Left lung (tissue), 10 donors: ENCODE data around the gene ICA1. TPM values are rescaled to one million over a fixed set of nuclear protein-coding genes. Genes with fewer than 3 reads are reported as not detected.
A peak's percentile ranks its signal among the peaks of the same experiment; 100 is the strongest.

ENCODE experiments used
- ATAC-seq: fragments of 200-7000 bp; cut with Tn5 transposase; one replicate; pipeline ENCODE4 v1.9.1; 2020; ENCODE audit warnings: moderate library complexity
- DNase-seq, 4 donors: peaks; one replicate each; pipeline ENCODE4 v3.0.0-alpha.2; 2013 to 2020
- H3K27ac ChIP-seq, 2 donors: fragments of 200-600 bp; sonication (generic) in 1 of 2; one replicate each; pipeline versions ENCODE4 v1.5.0 to v1.8.0; 2020 to 2021
- H3K27me3 ChIP-seq, 2 donors: fragments of 200-600 bp; sonication (generic) in 1 of 2; one replicate each; pipeline versions ENCODE4 v1.5.0 to v1.8.0; 2020 to 2021
- H3K36me3 ChIP-seq, 2 donors: fragments of 200-600 bp; sonication (generic) in 1 of 2; one replicate each; pipeline versions ENCODE4 v1.5.0 to v1.8.0; 2020 to 2021
- H3K4me1 ChIP-seq, 2 donors: fragments of 200-600 bp; one replicate each; pipeline ENCODE4 v1.8.0; 2021
- H3K4me3 ChIP-seq, 2 donors: fragments of 200-600 bp; sonication (generic) in 1 of 2; one replicate each; pipeline versions ENCODE4 v1.5.0 to v1.8.0; 2020 to 2021; ENCODE audit warnings: mild to moderate bottlenecking in 1 of 2
- H3K9me3 ChIP-seq, 2 donors: fragments of 200-600 bp; sonication (generic) in 1 of 2; one replicate each; pipeline versions ENCODE4 v1.5.0 to v1.8.0; 2020 to 2021
- intact Hi-C, 2 donors: fragments of 100-400 bp; cut with DNase I; formaldehyde crosslinking; loops; one replicate each; pipeline versions ENCODE4 v1.11.2 to v1.14.2; 2022
- polyA plus RNA-seq, 6 donors: library from polyadenylated mRNA; unstranded; fragments of 120-200 nt; gene quantifications; one replicate each; pipeline ENCODE4 v1.2.1, GENCODE V29; 2013; ENCODE audit not compliant: insufficient read length in 6 of 6
- total RNA-seq, 2 donors: library from RNA; stranded (reverse); fragmentation: NEBNext Ultra II Directional; extraction: Animal tissue kit (Norgen Biotek cat#: 25700); gene quantifications; one replicate each; pipeline ENCODE4 v1.2.1, GENCODE V29; 2021
- TF ChIP-seq, protein P1 (sequence below), 2 donors: fragments of 200-600 bp; sonication (generic) in 1 of 2; IDR thresholded peaks; one replicate each; pipeline versions ENCODE4 v1.5.0 to v1.8.0; 2021; ENCODE audit warnings: antibody characterized with exemption in 2 of 2
- donor health status: DM: no; HTN: yes; CAD: no.
- donor health status: DM: no; HTN: no; CAD: no.

ICA1 gene
- total and polyA plus RNA-seq, 8 donors = 22.4 to 53.3 (median 40.5) TPM

DNA sequence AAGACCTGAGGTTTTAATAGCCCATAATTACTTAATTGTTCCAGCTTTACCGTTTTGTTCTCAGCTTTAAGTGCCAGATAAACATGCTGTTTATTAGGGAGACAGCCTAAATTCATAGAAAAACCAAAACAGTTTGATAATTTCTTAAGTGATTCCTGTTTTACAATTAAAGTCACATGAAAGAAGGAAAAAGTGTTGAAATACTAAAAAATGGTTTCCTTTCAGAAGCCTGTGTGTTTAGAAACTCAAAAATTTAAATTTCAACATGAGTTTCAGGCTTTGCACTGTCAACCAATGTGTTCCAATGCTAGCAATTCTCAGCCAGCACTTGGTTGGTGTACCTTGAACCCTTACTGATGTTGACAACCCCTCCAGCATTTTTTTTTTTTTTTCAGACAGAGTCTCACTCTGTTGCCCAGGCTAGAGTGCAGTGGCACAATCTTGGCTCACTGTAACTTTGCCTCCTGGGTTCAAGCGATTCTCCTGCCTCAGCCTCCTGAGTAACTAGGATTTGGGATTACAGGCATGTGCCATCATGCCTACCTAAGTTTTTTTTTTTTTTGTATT, 135.3 kb downstream of the ICA1 start:
- H3K9me3 ChIP-seq = no peaks in the 10 kb centered on the region
- H3K27me3 ChIP-seq = no peaks in the 10 kb centered on the region
- DNase-seq (no peak), ATAC-seq (no peak)
- H3K4me1 ChIP-seq = peaks cover 0 to 15% of the 10 kb centered on the region in 2 donors
- TF ChIP-seq, protein P1, sequence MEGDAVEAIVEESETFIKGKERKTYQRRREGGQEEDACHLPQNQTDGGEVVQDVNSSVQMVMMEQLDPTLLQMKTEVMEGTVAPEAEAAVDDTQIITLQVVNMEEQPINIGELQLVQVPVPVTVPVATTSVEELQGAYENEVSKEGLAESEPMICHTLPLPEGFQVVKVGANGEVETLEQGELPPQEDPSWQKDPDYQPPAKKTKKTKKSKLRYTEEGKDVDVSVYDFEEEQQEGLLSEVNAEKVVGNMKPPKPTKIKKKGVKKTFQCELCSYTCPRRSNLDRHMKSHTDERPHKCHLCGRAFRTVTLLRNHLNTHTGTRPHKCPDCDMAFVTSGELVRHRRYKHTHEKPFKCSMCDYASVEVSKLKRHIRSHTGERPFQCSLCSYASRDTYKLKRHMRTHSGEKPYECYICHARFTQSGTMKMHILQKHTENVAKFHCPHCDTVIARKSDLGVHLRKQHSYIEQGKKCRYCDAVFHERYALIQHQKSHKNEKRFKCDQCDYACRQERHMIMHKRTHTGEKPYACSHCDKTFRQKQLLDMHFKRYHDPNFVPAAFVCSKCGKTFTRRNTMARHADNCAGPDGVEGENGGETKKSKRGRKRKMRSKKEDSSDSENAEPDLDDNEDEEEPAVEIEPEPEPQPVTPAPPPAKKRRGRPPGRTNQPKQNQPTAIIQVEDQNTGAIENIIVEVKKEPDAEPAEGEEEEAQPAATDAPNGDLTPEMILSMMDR (IDR thresholded peaks at IDR 0.05) = no peak
- H3K36me3 ChIP-seq = peaks cover 0 to 10% of the 10 kb centered on the region in 2 donors
- no peak overlapping the region for H3K4me3 ChIP-seq
- peak overlapping the region in 1 of 2 donors; percentile 84 for H3K27ac ChIP-seq
- intact Hi-C loops = no loop called here

GRCh38 chr7:8125680-8126444, 136.1 kb downstream of the ICA1 start:
- Histone ChIP-seq H3K4me3 (no peak overlapping the region), H3K9me3 (no peaks in the 10 kb centered on the region), H3K27ac (peak overlapping the region in 1 of 2 donors; percentile 84), H3K4me1 (peaks cover 0 to 15% of the 10 kb centered on the region in 2 donors), H3K36me3 (peaks cover 0 to 15% of the 10 kb centered on the region in 2 donors), H3K27me3 (no peaks in the 10 kb centered on the region)
- intact Hi-C loops = no loop called here
- DNase-seq = peak in 1 of 4 donors; percentile 49
- peak; percentile 79 for ATAC-seq
- TF ChIP-seq, protein P1 (IDR thresholded peaks at IDR 0.05) = no peak

- ATAC-seq = no peak
Observed at GRCh38 chr7:8121243-8121642, 140.7 kb downstream of the ICA1 start.

DNA sequence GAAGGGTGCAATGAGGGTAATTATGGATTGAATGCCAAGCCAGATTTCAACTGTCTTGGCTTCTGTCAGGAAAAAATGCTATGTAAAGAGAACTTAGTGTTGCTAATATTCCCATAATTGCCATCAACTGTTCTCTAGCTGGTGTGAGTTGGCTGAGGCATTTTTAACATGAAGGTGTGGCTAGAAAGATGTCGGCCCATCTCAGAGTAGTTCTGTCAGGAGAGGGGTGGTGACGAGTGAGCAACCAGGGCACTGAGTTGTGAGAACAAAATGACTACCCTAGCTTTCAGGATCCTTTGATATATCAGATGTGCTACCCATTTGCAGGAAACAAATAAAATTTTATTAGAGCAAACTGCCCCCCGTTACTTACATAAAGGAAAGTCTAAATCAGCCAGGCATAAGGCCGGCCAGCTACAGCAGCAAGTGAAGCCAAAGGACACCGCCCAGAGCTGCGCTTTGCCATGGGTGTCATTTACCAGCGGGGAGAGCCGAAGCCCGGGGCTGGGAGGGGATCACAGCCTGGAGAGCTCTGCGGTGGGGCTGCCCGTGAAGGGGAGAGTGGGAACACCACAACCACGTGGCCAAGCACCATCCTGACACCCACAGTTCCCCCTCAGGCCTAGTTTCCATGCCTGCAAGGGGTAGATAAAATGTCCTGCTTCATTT, 141.4 kb downstream of the ICA1 start:
- peaks cover 0 to 6% of the 10 kb centered on the region in 2 donors for H3K4me1 ChIP-seq
- intact Hi-C loops = no loop called here
- no peak for ATAC-seq
- DNase-seq = no peak
- H3K9me3 ChIP-seq = no peaks in the 10 kb centered on the region
- peaks cover 0 to 41% of the 10 kb centered on the region in 2 donors for H3K36me3 ChIP-seq
- TF ChIP-seq, protein P1 (IDR thresholded peaks at IDR 0.05) = no peak
- no peaks in the 10 kb centered on the region for H3K27me3 ChIP-seq
- no peak overlapping the region for H3K27ac ChIP-seq
- H3K4me3 ChIP-seq = no peak overlapping the region

More at GRCh38 chr7:8121243-8121642, 140.7 kb downstream of the ICA1 start:
- intact Hi-C loops = no loop called here
- peaks cover 0 to 13% of the 10 kb centered on the region in 2 donors for H3K4me1 ChIP-seq
- H3K9me3 ChIP-seq = no peaks in the 10 kb centered on the region
- DNase-seq = no peak
- H3K27me3 ChIP-seq = no peaks in the 10 kb centered on the region
- H3K4me3 ChIP-seq = no peak overlapping the region
- peaks cover 0 to 41% of the 10 kb centered on the region in 2 donors for H3K36me3 ChIP-seq
- H3K27ac ChIP-seq = no peak overlapping the region
- TF ChIP-seq, protein P1 (IDR thresholded peaks at IDR 0.05) = no peak

- DNase-seq = no peak
- no peaks in the 10 kb centered on the region for H3K4me1 ChIP-seq
Observed at GRCh38 chr7:8119262-8119661, 142.7 kb downstream of the ICA1 start.

More at GRCh38 chr7:8119262-8119661, 142.7 kb downstream of the ICA1 start:
- Histone ChIP-seq H3K27me3 (no peaks in the 10 kb centered on the region), H3K36me3 (peaks cover 0 to 41% of the 10 kb centered on the region in 2 donors), H3K4me3 (no peak overlapping the region), H3K27ac (no peak overlapping the region), H3K9me3 (no peaks in the 10 kb centered on the region)
- TF ChIP-seq, protein P1 (IDR thresholded peaks at IDR 0.05) = no peak
- intact Hi-C loops = no loop called here
- ATAC-seq = no peak
